K562 (cell line): ENCODE results near the gene CRYBB1. TPM values are rescaled to one million over a fixed set of nuclear protein-coding genes. Genes with fewer than 3 reads are reported as not detected.

Experiments
- BACH1 ChIP-seq: fragments of 200-800 bp; sonication (Bioruptor generic); IDR thresholded peaks from 2 replicates; pipeline ENCODE4 v1.6.1; 2016; ENCODE audit warnings: missing genetic modification characterization, missing compliant biosample characterization
- BDP1 ChIP-seq: IDR thresholded peaks from 3 replicates; pipeline ENCODE4 v1.6.1; 2011; ENCODE audit not compliant: insufficient read length, insufficient read depth
- CBX8 ChIP-seq: fragments of 200-600 bp; sonication (generic); IDR thresholded peaks from 2 replicates; pipeline ENCODE4 v1.6.1; 2012; ENCODE audit warnings: borderline replicate concordance, mixed run types, low read depth, mild to moderate bottlenecking, moderate library complexity, mixed read lengths, low read length, control low read depth, inconsistent platforms; ENCODE audit not compliant: poor library complexity, severe bottlenecking; ENCODE audit errors: extremely low read depth
- CHD1 ChIP-seq: fragments of 200-600 bp; sonication (generic); IDR thresholded peaks from one replicate; pipeline ENCODE4 v1.6.1; 2012; ENCODE audit warnings: mild to moderate bottlenecking, moderate library complexity, low read length, inconsistent platforms
- CREB5 ChIP-seq: fragments of 250-450 bp; sonication (Bioruptor Pico); IDR thresholded peaks from 2 replicates; pipeline ENCODE4 v1.5.0; 2020; ENCODE audit warnings: mild to moderate bottlenecking
- KDM1A ChIP-seq, 2 experiments: fragments of 450-650 bp; IDR thresholded peaks; 2 replicates each; pipeline ENCODE4 v1.6.1; 2016; ENCODE audit warnings: mild to moderate bottlenecking in 2 of 2
- KLF10 ChIP-seq: fragments of 250-450 bp; sonication (Bioruptor Pico); IDR thresholded peaks from 2 replicates; pipeline ENCODE4 v1.6.1; 2021; ENCODE audit warnings: matching md5 sums
- LEF1 ChIP-seq: fragments of 450-650 bp; IDR thresholded peaks from 2 replicates; pipeline ENCODE4 v1.6.1; 2016; ENCODE audit warnings: mild to moderate bottlenecking
- MEIS2 ChIP-seq: fragments of 450-650 bp; IDR thresholded peaks from 2 replicates; pipeline ENCODE4 v1.6.1; 2014; ENCODE audit warnings: mild to moderate bottlenecking; ENCODE audit not compliant: partially characterized antibody
- NCOA6 ChIP-seq: fragments of 450-650 bp; IDR thresholded peaks from 2 replicates; pipeline ENCODE4 v1.6.1; 2017; ENCODE audit warnings: mild to moderate bottlenecking
- RBFOX2 ChIP-seq: fragments of 200-400 bp; formaldehyde crosslinking; IDR thresholded peaks from 2 replicates; pipeline ENCODE4 v1.6.1; 2017; ENCODE audit warnings: low read depth, mild to moderate bottlenecking, low read length, moderate library complexity
- RBM22 ChIP-seq: fragments of 200-400 bp; formaldehyde crosslinking; IDR thresholded peaks from 2 replicates; pipeline ENCODE4 v1.6.1; 2018; ENCODE audit warnings: low read length, low read depth; ENCODE audit not compliant: poor library complexity, severe bottlenecking
- SMAD4 ChIP-seq: fragments of 250-450 bp; sonication (Bioruptor Pico); conservative IDR thresholded peaks from 2 replicates; pipeline ENCODE4 v1.8.0; 2021; ENCODE audit warnings: inconsistent platforms, mild to moderate bottlenecking, moderate library complexity
- USF1 ChIP-seq: sonication (generic); formaldehyde crosslinking; IDR thresholded peaks from 2 replicates; pipeline ENCODE4 v1.9.0; 2022; ENCODE audit warnings: mild to moderate bottlenecking, missing genetic modification reagents
- YBX1 ChIP-seq: fragments of 450-650 bp; IDR thresholded peaks from 2 replicates; pipeline ENCODE4 v1.7.1; 2016; ENCODE audit warnings: mild to moderate bottlenecking
- ZNF197 ChIP-seq: fragments of 200-800 bp; sonication (Bioruptor generic); IDR thresholded peaks from 2 replicates; pipeline ENCODE4 v1.6.1; 2016; ENCODE audit warnings: low read depth, missing genetic modification characterization, missing compliant biosample characterization
- ZNF311 ChIP-seq: fragments of 250-450 bp; sonication (Bioruptor Pico); IDR thresholded peaks from 2 replicates; pipeline ENCODE4 v1.4.0; 2020; ENCODE audit warnings: mild to moderate bottlenecking, moderate library complexity
- ZNF699 ChIP-seq: fragments of 250-450 bp; sonication (Bioruptor Pico); IDR thresholded peaks from 2 replicates; pipeline ENCODE4 v1.8.0; 2021; ENCODE audit warnings: mild to moderate bottlenecking, moderate library complexity; ENCODE audit not compliant: insufficient replicate concordance
- ZNF707 ChIP-seq: fragments of 250-450 bp; sonication (Bioruptor Pico); conservative IDR thresholded peaks from 2 replicates; pipeline ENCODE4 v1.8.0; 2022; ENCODE audit warnings: inconsistent platforms, mild to moderate bottlenecking, moderate library complexity
- ZNF77 ChIP-seq: fragments of 250-450 bp; sonication (Bioruptor Pico); IDR thresholded peaks from 2 replicates; pipeline ENCODE4 v1.5.0; 2020
- polyA plus RNA-seq, 8 experiments: library from polyadenylated mRNA; depleted of rRNA in 4 of 8; stranded (reverse) in 5 of 8; unstranded in 3 of 8; fragments of >200 nt; fragmentation: Nextera tagmentation in 2 of 8; fragmentation: Illumina TruSeq in 1 of 8; extraction: Ambion mirVana in 2 of 8; extraction: Trizol in 1 of 8; gene quantifications; 2 replicates each; pipeline versions ENCODE4 v1.2.1 to v1.2.3, GENCODE V29; 2011 to 2014; ENCODE audit warnings: inconsistent platforms in 1 of 8, missing spikeins in 1 of 8
- total RNA-seq, 7 experiments: library from RNA; depleted of rRNA in 6 of 7; stranded (reverse); fragments of >200 nt in 6 of 7; fragmentation: Illumina TruSeq in 2 of 7; extraction: Trizol in 2 of 7; gene quantifications; 2 replicates each; pipeline versions ENCODE4 v1.2.1 to v1.2.3, GENCODE V29; 2011 to 2021; ENCODE audit warnings: low replicate concordance in 1 of 7
- TF ChIP-seq, protein P1 (sequence below): fragments of 250-450 bp; sonication (Bioruptor Pico); IDR thresholded peaks from 2 replicates; pipeline ENCODE4 v1.8.0; 2021; ENCODE audit warnings: moderate library complexity, mild to moderate bottlenecking, inconsistent platforms
- TF ChIP-seq, protein P2 (sequence below): sonication (generic); formaldehyde crosslinking; IDR thresholded peaks from 2 replicates; pipeline ENCODE4 v1.8.1; 2023; ENCODE audit warnings: mild to moderate bottlenecking, missing genetic modification reagents
- TF ChIP-seq, protein P3 (sequence below): sonication (generic); formaldehyde crosslinking; IDR thresholded peaks from 2 replicates; pipeline ENCODE4 v1.8.1; 2023; ENCODE audit warnings: mild to moderate bottlenecking, missing genetic modification reagents

CRYBB1 gene
- total and polyA plus RNA-seq, 9 of the 15 experiments (the other 6 are each of a cell fraction or from before 2014, with no cell fraction given): 0.16 to 0.45 (median 0.33) TPM; not detected in 2

DNA sequence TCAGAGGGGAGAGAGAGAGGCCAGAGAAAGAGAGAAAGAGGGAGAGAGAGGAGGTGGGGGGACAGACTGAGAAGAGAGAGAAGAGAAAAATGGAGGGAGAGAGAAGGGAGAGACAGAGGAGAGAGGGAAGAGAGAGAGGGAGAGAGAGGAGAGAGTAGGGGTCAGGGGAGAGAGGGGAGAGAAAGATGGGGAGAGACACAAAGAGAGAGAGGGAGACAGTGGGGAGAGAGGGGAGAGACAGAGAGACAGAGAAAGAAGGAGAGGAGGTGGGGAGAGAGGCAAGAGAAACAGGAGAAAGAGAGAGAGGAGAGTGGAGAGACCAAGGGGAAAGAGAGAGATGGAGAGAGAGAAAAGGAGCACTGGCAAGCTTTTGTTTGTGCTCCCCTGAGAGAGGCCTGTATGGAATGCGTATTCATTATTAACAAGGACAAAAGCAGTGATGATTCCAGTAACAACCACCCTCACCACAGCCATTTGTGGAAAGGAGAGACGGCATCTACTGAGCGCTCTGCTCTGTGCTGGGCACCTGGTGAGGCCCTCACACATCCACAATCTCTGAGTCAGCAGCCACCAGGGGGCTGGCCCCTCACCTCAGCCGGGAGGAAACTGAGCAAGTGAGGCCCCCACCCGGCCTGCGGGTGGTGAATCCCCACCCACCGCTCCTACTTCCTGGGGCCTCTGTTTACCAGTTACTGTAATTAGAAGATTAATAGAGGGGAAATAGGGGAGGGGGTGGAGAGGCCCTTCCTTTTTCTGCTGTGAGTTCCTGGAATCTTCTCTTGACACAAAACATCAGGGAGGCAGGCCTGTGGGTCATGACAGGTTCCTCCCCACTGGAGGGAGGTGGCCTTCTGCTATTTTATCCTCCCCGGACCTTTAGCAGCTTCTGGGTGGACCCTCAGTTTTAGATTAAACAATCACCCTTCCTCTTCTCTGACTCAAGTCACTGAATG is 24.9 kb upstream of the CRYBB1 start (continued):
- no peak for TF ChIP-seq BDP1
- TF ChIP-seq, protein P1, sequence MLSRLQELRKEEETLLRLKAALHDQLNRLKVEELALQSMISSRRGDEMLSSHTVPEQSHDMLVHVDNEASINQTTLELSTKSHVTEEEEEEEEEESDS: no peak
- no peak for TF ChIP-seq RBM22
- no peak for TF ChIP-seq ZNF699
- TF ChIP-seq LEF1: no peak
- peak; percentile 42; the same call in 1 of the 2 replicates for TF ChIP-seq RBFOX2
- no peak for TF ChIP-seq CBX8
- no peak for TF ChIP-seq ZNF77 (CRISPR knock-in tag)
- TF ChIP-seq CREB5 (CRISPR knock-in tag): no peak
- peak; percentile 37; the same call in 1 of the 2 replicates for TF ChIP-seq SMAD4 (CRISPR knock-in tag)
- TF ChIP-seq, protein P2, sequence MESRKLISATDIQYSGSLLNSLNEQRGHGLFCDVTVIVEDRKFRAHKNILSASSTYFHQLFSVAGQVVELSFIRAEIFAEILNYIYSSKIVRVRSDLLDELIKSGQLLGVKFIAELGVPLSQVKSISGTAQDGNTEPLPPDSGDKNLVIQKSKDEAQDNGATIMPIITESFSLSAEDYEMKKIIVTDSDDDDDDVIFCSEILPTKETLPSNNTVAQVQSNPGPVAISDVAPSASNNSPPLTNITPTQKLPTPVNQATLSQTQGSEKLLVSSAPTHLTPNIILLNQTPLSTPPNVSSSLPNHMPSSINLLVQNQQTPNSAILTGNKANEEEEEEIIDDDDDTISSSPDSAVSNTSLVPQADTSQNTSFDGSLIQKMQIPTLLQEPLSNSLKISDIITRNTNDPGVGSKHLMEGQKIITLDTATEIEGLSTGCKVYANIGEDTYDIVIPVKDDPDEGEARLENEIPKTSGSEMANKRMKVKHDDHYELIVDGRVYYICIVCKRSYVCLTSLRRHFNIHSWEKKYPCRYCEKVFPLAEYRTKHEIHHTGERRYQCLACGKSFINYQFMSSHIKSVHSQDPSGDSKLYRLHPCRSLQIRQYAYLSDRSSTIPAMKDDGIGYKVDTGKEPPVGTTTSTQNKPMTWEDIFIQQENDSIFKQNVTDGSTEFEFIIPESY (CRISPR knock-in tag): no peak
- peak; percentile 5 for TF ChIP-seq MEIS2
- no peak for TF ChIP-seq ZNF707
- 0 out of 2 replicates have a peak, but pooled peaks have one; percentile 45 for TF ChIP-seq YBX1
- no peak for TF ChIP-seq ZNF311
- no peak for TF ChIP-seq BACH1
- TF ChIP-seq KLF10: no peak
- TF ChIP-seq, protein P3, sequence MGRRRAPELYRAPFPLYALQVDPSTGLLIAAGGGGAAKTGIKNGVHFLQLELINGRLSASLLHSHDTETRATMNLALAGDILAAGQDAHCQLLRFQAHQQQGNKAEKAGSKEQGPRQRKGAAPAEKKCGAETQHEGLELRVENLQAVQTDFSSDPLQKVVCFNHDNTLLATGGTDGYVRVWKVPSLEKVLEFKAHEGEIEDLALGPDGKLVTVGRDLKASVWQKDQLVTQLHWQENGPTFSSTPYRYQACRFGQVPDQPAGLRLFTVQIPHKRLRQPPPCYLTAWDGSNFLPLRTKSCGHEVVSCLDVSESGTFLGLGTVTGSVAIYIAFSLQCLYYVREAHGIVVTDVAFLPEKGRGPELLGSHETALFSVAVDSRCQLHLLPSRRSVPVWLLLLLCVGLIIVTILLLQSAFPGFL (CRISPR knock-in tag): no peak
- no peak for TF ChIP-seq NCOA6
- no peak for TF ChIP-seq CHD1
- TF ChIP-seq USF1 (CRISPR knock-in tag): no peak
- TF ChIP-seq ZNF197 (CRISPR knock-in tag): no peak
- 0 out of 4 replicates have a peak, but pooled peaks of 1 of the 2 experiments have one; percentile 17 for TF ChIP-seq KDM1A (IDR thresholded peaks at IDR 0.05)
